OCI-LY3 (cell line): ENCODE measurements around the gene ANKRD55.
"Not testable (repeated sequence)": the region's sequence is repeated elsewhere in the genome, so short reads cannot be mapped to it uniquely, and the experiment has no call there.

Experiments used
- H2AFZ ChIP-seq: fragments of 200-600, 300-600 bp; shearing (Covaris generic); 2 replicates; pipeline ENCODE4 v1.6.0; 2014; ENCODE audit warnings: antibody characterized with exemption, low read depth, low read length
- H3K27ac ChIP-seq: fragments of 200-600, 300-600 bp; sonication (generic); 2 replicates; pipeline ENCODE4 v1.5.1; 2014; ENCODE audit warnings: mild to moderate bottlenecking, low read length, moderate library complexity, mixed read lengths
- H3K27me3 ChIP-seq: fragments of 200-600, 300-600 bp; sonication (generic); 2 replicates; pipeline ENCODE4 v1.6.1; 2014; ENCODE audit warnings: low read depth, low read length, mixed read lengths
- H3K36me3 ChIP-seq: fragments of 200-600, 300-600 bp; sonication (generic); replicated peaks from 2 replicates; pipeline ENCODE3; 2014; ENCODE audit warnings: low read depth, low read length, mixed read lengths
- H3K4me1 ChIP-seq: fragments of 300-600, 200-600 bp; sonication (generic); 2 replicates; pipeline ENCODE4 v1.6.1; 2014; ENCODE audit warnings: low read length, mixed read lengths
- H3K4me2 ChIP-seq: fragments of 200-600, 300-600 bp; sonication (generic); 2 replicates; pipeline ENCODE4 v1.6.1; 2014; ENCODE audit warnings: low read length, mixed read lengths
- H3K4me3 ChIP-seq: fragments of 300-600, 200-600 bp; sonication (generic); 2 replicates; pipeline ENCODE4 v1.5.1; 2014; ENCODE audit warnings: antibody characterized with exemption, mild to moderate bottlenecking, low read length, moderate library complexity
- H3K79me2 ChIP-seq: fragments of 300-600, 200-600 bp; shearing (Covaris generic); 2 replicates; pipeline ENCODE4 v1.6.1; 2014; ENCODE audit warnings: mild to moderate bottlenecking, low read length, mixed read lengths
- H3K9ac ChIP-seq: fragments of 300-600, 200-600 bp; shearing (Covaris generic); 2 replicates; pipeline ENCODE4 v1.6.0; 2014; ENCODE audit warnings: mild to moderate bottlenecking, low read length, moderate library complexity
- H3K9me3 ChIP-seq: fragments of 200-600, 300-600 bp; shearing (Covaris generic); 2 replicates; pipeline ENCODE4 v1.6.1; 2014; ENCODE audit warnings: low read length, mixed read lengths; ENCODE audit not compliant: insufficient read depth
- H4K20me1 ChIP-seq: fragments of 200-600, 300-600 bp; sonication (generic); 2 replicates; pipeline ENCODE4 v1.6.1; 2016; ENCODE audit warnings: low read length, mixed read lengths; ENCODE audit not compliant: insufficient read depth
- CTCF ChIP-seq: fragments of 200-600, 300-600 bp; sonication (generic); IDR thresholded peaks from 2 replicates; pipeline ENCODE4 v1.5.1; 2014; ENCODE audit warnings: antibody characterized with exemption, low read length, low read depth
- EZH2phosphoT487 ChIP-seq: fragments of 200-600 bp; shearing (Covaris generic); IDR thresholded peaks from 2 replicates; pipeline ENCODE4 v1.6.1; 2018; ENCODE audit warnings: antibody characterized with exemption, mixed run types, low read depth

Gene ANKRD55

GRCh38 chr5:56251918-56252553 lies 18.9 kb upstream of the ANKRD55 start:
- H4K20me1 ChIP-seq: no peaks in the 10 kb centered on the region
- no peaks in the 10 kb centered on the region for H3K36me3 ChIP-seq
- no peak overlapping the region for H3K4me2 ChIP-seq
- H3K4me3 ChIP-seq: no peak overlapping the region
- no peaks in the 10 kb centered on the region for H3K79me2 ChIP-seq
- H3K4me1 ChIP-seq: no peaks in the 10 kb centered on the region
- H3K27me3 ChIP-seq: no peaks in the 10 kb centered on the region
- TF ChIP-seq EZH2phosphoT487 (no peak), CTCF (no peak)
- no peak overlapping the region for H3K9ac ChIP-seq
- no peaks in the 10 kb centered on the region for H3K9me3 ChIP-seq
- no peak overlapping the region for H3K27ac ChIP-seq
- H2AFZ ChIP-seq: no peak overlapping the region

GRCh38 chr5:56251440-56251839 lies 18.3 kb upstream of the ANKRD55 start:
- Histone ChIP-seq H3K27ac (no peak overlapping the region), H2AFZ (no peak overlapping the region), H3K79me2 (no peaks in the 10 kb centered on the region), H3K4me1 (no peaks in the 10 kb centered on the region), H3K9me3 (no peaks in the 10 kb centered on the region), H3K4me3 (no peak overlapping the region), H3K36me3 (no peaks in the 10 kb centered on the region), H3K4me2 (no peak overlapping the region), H3K9ac (no peak overlapping the region), H4K20me1 (no peaks in the 10 kb centered on the region), H3K27me3 (no peaks in the 10 kb centered on the region)
- TF ChIP-seq CTCF: no peak
- no peak for TF ChIP-seq EZH2phosphoT487

- Histone ChIP-seq H2AFZ (no peak overlapping the region), H3K4me3 (no peak overlapping the region), H3K36me3 (no peaks in the 10 kb centered on the region), H3K9ac (no peak overlapping the region), H3K79me2 (no peaks in the 10 kb centered on the region), H4K20me1 (no peaks in the 10 kb centered on the region), H3K9me3 (no peaks in the 10 kb centered on the region), H3K4me2 (no peak overlapping the region), H3K4me1 (no peaks in the 10 kb centered on the region), H3K27ac (no peak overlapping the region), H3K27me3 (no peaks in the 10 kb centered on the region)
- TF ChIP-seq EZH2phosphoT487 (no peak), CTCF (no peak)
Observed at GRCh38 chr5:56250011-56250410, 16.9 kb upstream of the ANKRD55 start.

- not testable (repeated sequence) for H4K20me1 ChIP-seq, H3K36me3 ChIP-seq, H3K9ac ChIP-seq, H3K4me2 ChIP-seq, H3K27ac ChIP-seq, H3K27me3 ChIP-seq, H3K4me3 ChIP-seq, H2AFZ ChIP-seq, H3K9me3 ChIP-seq, H3K79me2 ChIP-seq, H3K4me1 ChIP-seq
Observed at GRCh38 chr5:56249085-56249484, 16.0 kb upstream of the ANKRD55 start.

- Histone ChIP-seq H4K20me1 (no peaks in the 10 kb centered on the region), H3K9ac (no peak overlapping the region), H2AFZ (no peak overlapping the region), H3K27me3 (no peaks in the 10 kb centered on the region), H3K4me3 (no peak overlapping the region), H3K9me3 (no peaks in the 10 kb centered on the region), H3K4me1 (no peaks in the 10 kb centered on the region), H3K4me2 (no peak overlapping the region), H3K27ac (no peak overlapping the region), H3K36me3 (no peaks in the 10 kb centered on the region), H3K79me2 (no peaks in the 10 kb centered on the region)
- TF ChIP-seq CTCF (no peak), EZH2phosphoT487 (no peak)
Observed at GRCh38 chr5:56247592-56247991, 14.5 kb upstream of the ANKRD55 start.
